Type B pancreatic cell (in vitro differentiated cells): Measurements from ENCODE around the gene TMEM179B. TPM values are rescaled to one million over a fixed set of nuclear protein-coding genes. Genes with fewer than 3 reads are reported as not detected.

Experiments
- DNase-seq: peaks from one replicate; pipeline ENCODE4 v3.0.0; 2021; ENCODE audit warnings: mixed read lengths; ENCODE audit not compliant: unreplicated experiment; ENCODE audit errors: extremely low spot score
- H3K27ac Mint-ChIP-seq: 2 replicates; pipeline ENCODE4 v1.8.0; 2021; ENCODE audit warnings: mild to moderate bottlenecking, mixed read lengths
- H3K27me3 Mint-ChIP-seq: 2 replicates; pipeline ENCODE4 v1.8.0; 2021; ENCODE audit warnings: mixed read lengths
- H3K36me3 Mint-ChIP-seq: 2 replicates; pipeline ENCODE4 v1.8.0; 2021; ENCODE audit warnings: mixed read lengths
- H3K4me1 Mint-ChIP-seq: one replicate; pipeline ENCODE4 v1.8.0; 2021; ENCODE audit warnings: mixed read lengths; ENCODE audit not compliant: unreplicated experiment
- H3K4me3 Mint-ChIP-seq: 2 replicates; pipeline ENCODE4 v1.8.0; 2021; ENCODE audit warnings: mild to moderate bottlenecking, mixed read lengths
- H3K9me3 Mint-ChIP-seq: 2 replicates; pipeline ENCODE4 v1.8.0; 2021; ENCODE audit warnings: mixed read lengths
- total RNA-seq: library from RNA; stranded (reverse); gene quantifications from 2 replicates; pipeline ENCODE4 v1.2.1, GENCODE V29; 2021; ENCODE audit warnings: low replicate concordance
- TF ChIP-seq, protein P1 (sequence below): fragments of 200-600 bp; sonication (generic); conservative IDR thresholded peaks from 2 replicates; pipeline ENCODE4 v1.5.0; 2021; ENCODE audit warnings: antibody characterized with exemption, mild to moderate bottlenecking

TMEM179B gene
- total RNA-seq, 1 donor from 2014 or later, result 41.1 TPM

DNA sequence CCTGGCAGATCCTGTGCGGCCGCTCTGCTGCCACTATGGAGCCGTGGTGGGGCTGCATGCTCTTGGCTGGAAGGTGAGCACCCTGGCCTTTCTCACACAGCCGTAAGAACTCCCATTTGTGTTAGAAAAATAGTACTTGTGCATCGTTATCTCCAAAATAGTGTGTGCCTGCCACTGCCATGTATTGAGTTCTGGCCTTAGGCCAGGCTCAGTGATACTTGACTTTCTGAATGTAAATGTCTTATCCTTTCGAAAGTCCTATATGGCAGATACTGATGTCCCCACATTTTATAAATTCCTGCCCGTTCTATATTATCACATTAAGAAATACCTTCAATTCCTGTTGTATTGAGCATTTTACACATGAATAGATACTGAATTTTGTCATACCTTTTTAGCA is 4.4 kb upstream of the TMEM179B start:
- DNase-seq, result no peak
- peaks cover 2% of the 10 kb centered on the region for H3K4me1 Mint-ChIP-seq
- no peak overlapping the region for H3K27ac Mint-ChIP-seq
- H3K36me3 Mint-ChIP-seq, result peaks cover 6% of the 10 kb centered on the region
- no peak overlapping the region for H3K4me3 Mint-ChIP-seq
- no peaks in the 10 kb centered on the region for H3K27me3 Mint-ChIP-seq
- no peaks in the 10 kb centered on the region for H3K9me3 Mint-ChIP-seq
- TF ChIP-seq, protein P1, sequence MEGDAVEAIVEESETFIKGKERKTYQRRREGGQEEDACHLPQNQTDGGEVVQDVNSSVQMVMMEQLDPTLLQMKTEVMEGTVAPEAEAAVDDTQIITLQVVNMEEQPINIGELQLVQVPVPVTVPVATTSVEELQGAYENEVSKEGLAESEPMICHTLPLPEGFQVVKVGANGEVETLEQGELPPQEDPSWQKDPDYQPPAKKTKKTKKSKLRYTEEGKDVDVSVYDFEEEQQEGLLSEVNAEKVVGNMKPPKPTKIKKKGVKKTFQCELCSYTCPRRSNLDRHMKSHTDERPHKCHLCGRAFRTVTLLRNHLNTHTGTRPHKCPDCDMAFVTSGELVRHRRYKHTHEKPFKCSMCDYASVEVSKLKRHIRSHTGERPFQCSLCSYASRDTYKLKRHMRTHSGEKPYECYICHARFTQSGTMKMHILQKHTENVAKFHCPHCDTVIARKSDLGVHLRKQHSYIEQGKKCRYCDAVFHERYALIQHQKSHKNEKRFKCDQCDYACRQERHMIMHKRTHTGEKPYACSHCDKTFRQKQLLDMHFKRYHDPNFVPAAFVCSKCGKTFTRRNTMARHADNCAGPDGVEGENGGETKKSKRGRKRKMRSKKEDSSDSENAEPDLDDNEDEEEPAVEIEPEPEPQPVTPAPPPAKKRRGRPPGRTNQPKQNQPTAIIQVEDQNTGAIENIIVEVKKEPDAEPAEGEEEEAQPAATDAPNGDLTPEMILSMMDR, result no peak

DNA sequence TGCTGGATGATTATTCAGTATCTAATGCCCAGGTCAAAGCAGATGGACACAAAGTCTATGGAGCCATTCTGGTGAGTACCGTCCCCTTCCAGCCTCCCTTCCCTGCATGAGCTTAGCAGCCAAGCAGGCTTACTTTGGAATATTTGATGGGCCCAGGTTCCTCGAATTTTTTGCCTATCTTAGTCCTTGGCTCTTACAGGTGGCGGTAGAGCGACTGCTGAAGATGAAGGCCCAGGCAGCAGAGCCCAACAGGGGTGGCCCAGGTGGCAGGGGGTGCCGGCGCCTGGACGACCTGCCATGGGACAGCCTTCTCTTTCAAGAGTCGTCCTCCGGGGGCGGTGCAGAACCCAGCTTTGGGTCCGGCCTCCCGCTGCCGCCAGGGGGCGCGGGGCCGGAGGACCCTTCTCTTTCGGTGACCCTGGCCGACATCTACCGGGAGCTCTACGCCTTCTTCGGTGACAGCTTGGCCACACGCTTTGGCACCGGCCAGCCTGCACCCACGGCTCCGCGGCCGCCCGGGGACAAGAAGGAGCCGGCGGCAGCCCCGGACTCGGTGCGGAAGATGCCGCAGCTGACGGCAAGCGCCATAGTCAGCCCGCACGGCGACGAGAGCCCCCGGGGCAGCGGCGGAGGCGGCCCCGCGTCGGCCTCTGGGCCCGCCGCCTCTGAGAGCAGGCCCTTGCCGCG is 741 bp upstream of the TMEM179B start:
- peak overlapping the region; percentile 88 for H3K27ac Mint-ChIP-seq
- DNase-seq, result peak; percentile 91

DNA sequence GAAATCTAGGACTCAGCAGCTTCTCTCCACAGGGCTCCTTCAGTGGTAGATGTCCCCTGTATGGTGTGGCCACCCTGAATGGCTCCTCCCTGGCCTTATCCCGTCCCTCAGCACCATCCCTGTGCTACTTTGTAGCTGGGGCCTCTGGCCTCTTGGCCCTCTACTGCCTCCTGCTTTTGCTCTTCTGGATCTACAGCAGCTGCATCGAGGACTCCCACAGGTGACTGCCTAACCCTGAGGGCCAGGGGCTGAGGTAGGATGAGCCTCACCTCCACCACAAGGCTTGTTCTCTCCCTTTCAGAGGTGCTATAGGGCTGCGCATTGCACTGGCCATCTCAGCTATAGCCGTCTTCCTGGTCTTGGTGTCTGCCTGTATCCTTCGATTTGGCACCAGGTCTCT is 1.8 kb downstream of the TMEM179B start:
- no peak for DNase-seq
- TF ChIP-seq, protein P1, result no peak
- H3K27me3 Mint-ChIP-seq, result no peaks in the 10 kb centered on the region

More for the DNA sequence above, 741 bp upstream of the TMEM179B start:
- TF ChIP-seq, protein P1, result peak; percentile 92
- H3K27me3 Mint-ChIP-seq, result no peaks in the 10 kb centered on the region
- H3K4me1 Mint-ChIP-seq, result peaks cover 18% of the 10 kb centered on the region
- H3K36me3 Mint-ChIP-seq, result peaks cover 9% of the 10 kb centered on the region
- H3K9me3 Mint-ChIP-seq, result no peaks in the 10 kb centered on the region
- H3K4me3 Mint-ChIP-seq, result peak overlapping the region; percentile 87

DNA sequence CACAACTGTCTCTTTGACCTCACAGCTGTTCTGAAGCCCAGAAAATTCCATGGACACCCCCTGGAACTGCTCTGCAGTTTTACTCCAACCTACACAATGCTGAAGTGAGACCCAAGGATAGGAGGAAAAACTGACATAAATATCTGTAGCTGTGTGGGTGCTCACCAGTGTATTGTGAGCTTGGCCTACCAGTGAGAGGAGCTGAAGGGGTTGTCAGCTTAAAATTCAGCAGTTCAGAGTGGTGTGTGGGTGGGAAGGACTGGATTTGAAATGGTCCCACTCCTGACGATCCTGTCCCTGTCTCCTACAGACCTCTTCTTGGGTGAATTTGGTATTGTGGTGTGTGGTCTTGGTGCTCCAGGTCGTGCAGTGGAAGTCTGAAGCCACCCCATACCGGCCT is 2.4 kb downstream of the TMEM179B start:
- Mint-ChIP-seq H3K4me3 (peak overlapping the region; percentile 95), H3K9me3 (no peaks in the 10 kb centered on the region), H3K27ac (peak overlapping the region; percentile 97), H3K36me3 (peaks cover 16% of the 10 kb centered on the region), H3K27me3 (no peaks in the 10 kb centered on the region), H3K4me1 (peaks cover 27% of the 10 kb centered on the region)
- TF ChIP-seq, protein P1, result no peak
- DNase-seq, result no peak

More for the DNA sequence above, 1.8 kb downstream of the TMEM179B start:
- peak overlapping the region; percentile 95 for H3K4me3 Mint-ChIP-seq
- H3K27ac Mint-ChIP-seq, result peak overlapping the region; percentile 97
- peaks cover 27% of the 10 kb centered on the region for H3K4me1 Mint-ChIP-seq
- peaks cover 11% of the 10 kb centered on the region for H3K36me3 Mint-ChIP-seq
- no peaks in the 10 kb centered on the region for H3K9me3 Mint-ChIP-seq

DNA sequence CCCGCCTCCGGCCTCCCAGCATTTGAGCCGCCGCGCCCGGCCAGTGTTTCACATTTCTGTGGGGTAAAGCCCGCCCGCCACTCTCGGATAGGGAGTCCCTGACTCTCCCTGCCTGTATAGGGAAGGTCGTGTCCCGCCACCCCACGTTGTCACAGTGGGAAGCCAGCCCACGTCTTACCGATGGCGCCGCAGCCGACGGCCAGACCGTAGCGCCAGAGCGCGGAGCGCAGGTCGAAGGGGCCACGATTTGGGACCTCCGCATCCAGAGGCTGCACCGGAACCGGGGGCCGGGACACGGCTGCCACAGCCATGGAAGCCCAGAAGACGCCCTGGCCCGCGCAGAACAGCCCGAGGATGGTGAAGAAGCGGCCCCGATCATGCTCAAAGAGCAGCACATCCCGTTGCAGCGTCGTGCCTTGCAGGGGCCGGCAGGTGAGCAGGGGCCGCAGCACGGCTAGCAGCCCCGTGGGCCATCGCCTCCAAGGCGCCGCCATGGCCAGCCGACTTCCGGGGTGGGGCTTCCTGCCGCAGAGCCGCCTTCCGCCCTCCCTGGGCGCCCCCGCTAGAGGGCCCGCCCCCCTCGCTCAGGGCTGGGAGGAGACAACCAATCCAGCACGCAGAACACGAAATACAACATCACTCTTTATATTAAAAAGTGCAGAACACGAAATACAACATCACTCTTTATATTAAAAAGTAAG is 4.4 kb downstream of the TMEM179B start, which contains the start of gene TMEM223:
TMEM223 (minus strand) TSS at position 506 of the 701 bp plus-strand sequence; CDS start at position 494, 12 bp downstream.
- peaks cover 27% of the 10 kb centered on the region for H3K4me1 Mint-ChIP-seq
- H3K27ac Mint-ChIP-seq, result peak within 1 kb of the TSS; percentile 97
- peak within 1 kb of the TSS; percentile 95 for H3K4me3 Mint-ChIP-seq
- DNase-seq, result peak; percentile 88
- TF ChIP-seq, protein P1, result no peak
- peaks cover 31% of the 10 kb centered on the region for H3K36me3 Mint-ChIP-seq
- no peaks in the 10 kb centered on the region for H3K27me3 Mint-ChIP-seq
- no peaks in the 10 kb centered on the region for H3K9me3 Mint-ChIP-seq
